ENCODE measurements around the gene STRADA. TPM values are rescaled to one million over a fixed set of nuclear protein-coding genes. Genes with fewer than 3 reads are reported as not detected.
A peak's percentile ranks its signal among the peaks of the same experiment; 100 is the strongest.

Gene STRADA
- total RNA-seq, 1 donor from 2014 or later, result 58.6 TPM

GRCh38 chr17:63701868-63702720 lies 39.5 kb downstream of the STRADA start:
- no peak for DNase-seq (ENCODE audit: low spot score)

GRCh38 chr17:63701456-63701820 lies 40.2 kb downstream of the STRADA start:
- no peak for DNase-seq (ENCODE audit: low spot score)

GRCh38 chr17:63700528-63701455 lies 40.8 kb downstream of the STRADA start:
- DNase-seq (ENCODE audit: low spot score), result no peak

- peak; percentile 59 for DNase-seq (ENCODE audit: low spot score)
Measured at GRCh38 chr17:63699638-63700527, 41.7 kb downstream of the STRADA start, which contains the start of gene LIMD2. Gene LIMD2, minus strand, starts transcription at chr17:63700125. Its CDS starts 827 bp downstream, at chr17:63699298.

GRCh38 chr17:63698886-63699637 lies 42.5 kb downstream of the STRADA start:
- peak; percentile 67 for DNase-seq (ENCODE audit: low spot score)

- no peak for DNase-seq (ENCODE audit: low spot score)
Measured at GRCh38 chr17:63698381-63698885, 43.2 kb downstream of the STRADA start.

GRCh38 chr17:63697341-63698286 lies 44.0 kb downstream of the STRADA start:
- peak; percentile 64 for DNase-seq (ENCODE audit: low spot score)

GRCh38 chr17:63696381-63696961 lies 45.1 kb downstream of the STRADA start:
- no peak for DNase-seq (ENCODE audit: low spot score)

GRCh38 chr17:63695889-63696288 lies 45.7 kb downstream of the STRADA start:
- DNase-seq (ENCODE audit: low spot score), result no peak

- DNase-seq (ENCODE audit: low spot score), result no peak
Measured at GRCh38 chr17:63694950-63695773, 46.4 kb downstream of the STRADA start.

- DNase-seq (ENCODE audit: low spot score), result no peak
Measured at GRCh38 chr17:63694229-63694949, 47.2 kb downstream of the STRADA start.

- no peak for DNase-seq (ENCODE audit: low spot score)
Measured at GRCh38 chr17:63693411-63694113, 48.0 kb downstream of the STRADA start.

- no peak for DNase-seq (ENCODE audit: low spot score)
Measured at GRCh38 chr17:63692195-63692816, 49.3 kb downstream of the STRADA start.

- no peak for DNase-seq (ENCODE audit: low spot score)
Measured at GRCh38 chr17:63689479-63689878, 52.1 kb downstream of the STRADA start.

- DNase-seq (ENCODE audit: low spot score), result no peak
Measured at GRCh38 chr17:63688396-63689020, 53.1 kb downstream of the STRADA start.

Data from ureter (tissue), 1 donor.